Body of pancreas (tissue), 4 donors: ENCODE data around the gene HOXC10. TPM values are rescaled to one million over a fixed set of nuclear protein-coding genes. Genes with fewer than 3 reads are reported as not detected.

Source experiments
- ATAC-seq: fragments of 150-250 bp; one replicate; pipeline ENCODE4 v1.9.1; 2016
- DNase-seq, 4 donors: peaks; one replicate each; pipeline ENCODE4 v3.0.0-alpha.2; 2019
- H3K27ac ChIP-seq, 4 donors: fragments of 200-600 bp; sonication (generic); 1 replicate in 3 of 4; 2 replicates in 1 of 4; pipeline versions ENCODE4 v1.5.1 to v1.6.1; 2016 to 2019; ENCODE audit warnings: mild to moderate bottlenecking in 1 of 4, mixed read lengths in 1 of 4, moderate library complexity in 1 of 4
- H3K27me3 ChIP-seq, 2 donors: fragments of 200-600 bp; sonication (generic); one replicate each; pipeline ENCODE4 v1.6.0; 2016; ENCODE audit warnings: mild to moderate bottlenecking in 1 of 2
- H3K36me3 ChIP-seq, 2 donors: fragments of 200-600 bp; sonication (generic); replicated peaks in 1 of 2; 2 replicates each; pipeline ENCODE4 v1.5.1; 2016; ENCODE audit warnings: low read depth in 2 of 2; ENCODE audit not compliant: insufficient read depth in 1 of 2
- H3K4me1 ChIP-seq: fragments of 200-600 bp; sonication (generic); one replicate; pipeline ENCODE4 v1.6.0; 2016
- H3K4me3 ChIP-seq, 2 donors: fragments of 200-600 bp; sonication (generic); 1 replicate in 1 of 2; 2 replicates in 1 of 2; pipeline ENCODE4 v1.5.1; 2016 to 2019
- H3K9me3 ChIP-seq, 3 donors: fragments of 200-600 bp; sonication (generic); 1 replicate in 2 of 3; 2 replicates in 1 of 3; pipeline ENCODE4 v1.5.1; 2016
- CTCF ChIP-seq, 7 experiments: fragments of 450-650 bp in 4 of 7; fragments of 200-600 bp in 3 of 7; sonication (generic) in 3 of 7; IDR thresholded peaks; one replicate each; pipeline ENCODE4 v1.5.1; 2016 to 2019; ENCODE audit warnings: antibody characterized with exemption in 7 of 7
- POLR2A ChIP-seq, 3 donors: fragments of 450-650 bp; IDR thresholded peaks; one replicate each; pipeline ENCODE4 v1.6.1; 2016; ENCODE audit warnings: antibody characterized with exemption in 3 of 3, mild to moderate bottlenecking in 2 of 3
- WGBS, 2 donors: methylation state at CpG; one replicate each; pipeline ENCODE4 v1.1.5; 2017; 5-methylcytosine and 5-hydroxymethylcytosine counted together
- intact Hi-C: fragments of 100-400 bp; cut with DNase I; formaldehyde crosslinking; loops from one replicate; pipeline ENCODE4 v1.15.1; 2023
- total RNA-seq, 2 donors: library from RNA; depleted of rRNA; stranded (reverse); fragments of >200 nt; gene quantifications; one replicate each; pipeline ENCODE4 v1.1.0, GENCODE V29; 2016

HOXC10 gene
- total RNA-seq, 2 donors from 2014 or later = not detected

- TF ChIP-seq CTCF (IDR thresholded peaks at IDR 0.05) (peak in 5 of 7 experiments; percentile 11 to 40 (median 37)), POLR2A (IDR thresholded peaks at IDR 0.05) (no peak)
- H3K27me3 ChIP-seq = peaks cover 6 to 78% of the 10 kb centered on the region in 2 donors
- no peaks in the 10 kb centered on the region for H3K9me3 ChIP-seq
- H3K36me3 ChIP-seq = no peaks in the 10 kb centered on the region
- no peak overlapping the region for H3K27ac ChIP-seq
- no peak overlapping the region for H3K4me3 ChIP-seq
- DNase-seq (peak in 2 of 4 donors; percentile 45 to 52), ATAC-seq (no peak)
- intact Hi-C loops = no loop called here
- peaks cover 34% of the 10 kb centered on the region for H3K4me1 ChIP-seq
- 4 to 9% methylated on average over 28 of the region's 28 CpGs for WGBS, 2 donors
These were observed 4.5 kb downstream of the HOXC10 start for GRCh38 chr12:53989227-53990113.

GRCh38 chr12:53990311-53991076, 5.5 kb downstream of the HOXC10 start:
- Histone ChIP-seq H3K27me3 (peaks cover 6 to 81% of the 10 kb centered on the region in 2 donors), H3K9me3 (no peaks in the 10 kb centered on the region), H3K4me1 (peaks cover 37% of the 10 kb centered on the region), H3K36me3 (no peaks in the 10 kb centered on the region), H3K27ac (no peak overlapping the region), H3K4me3 (no peak overlapping the region)
- intact Hi-C loops = no loop called here
- DNase-seq (no peak), ATAC-seq (no peak)
- WGBS, 2 donors = 4 to 8% methylated on average over 17 to 27 of the region's 27 CpGs
- no peak for TF ChIP-seq POLR2A (IDR thresholded peaks at IDR 0.05)
- TF ChIP-seq CTCF (IDR thresholded peaks at IDR 0.05) = no peak

- H3K4me3 ChIP-seq = no peak overlapping the region
- ATAC-seq = no peak
- peaks cover 37% of the 10 kb centered on the region for H3K4me1 ChIP-seq
- H3K36me3 ChIP-seq = no peaks in the 10 kb centered on the region
- intact Hi-C loops = no loop called here
- H3K9me3 ChIP-seq = no peaks in the 10 kb centered on the region
- H3K27ac ChIP-seq = no peak overlapping the region
- H3K27me3 ChIP-seq = peaks cover 6 to 80% of the 10 kb centered on the region in 2 donors
- TF ChIP-seq CTCF (IDR thresholded peaks at IDR 0.05) (no peak), POLR2A (IDR thresholded peaks at IDR 0.05) (no peak)
- no peak for DNase-seq
- 4 to 12% methylated on average over 6 to 8 of the region's 8 CpGs for WGBS, 2 donors
These were observed 6.1 kb downstream of the HOXC10 start for GRCh38 chr12:53991077-53991460.

- Histone ChIP-seq H3K27me3 (peaks cover 6 to 80% of the 10 kb centered on the region in 2 donors), H3K4me1 (peaks cover 37% of the 10 kb centered on the region), H3K36me3 (no peaks in the 10 kb centered on the region), H3K9me3 (no peaks in the 10 kb centered on the region), H3K4me3 (no peak overlapping the region), H3K27ac (no peak overlapping the region)
- WGBS, 2 donors = 36 to 48% methylated on average over 7 of the region's 7 CpGs
- DNase-seq = no peak
- TF ChIP-seq CTCF (IDR thresholded peaks at IDR 0.05) (no peak), POLR2A (IDR thresholded peaks at IDR 0.05) (no peak)
- intact Hi-C loops = no loop called here
- ATAC-seq = no peak
These were observed 7.5 kb downstream of the HOXC10 start for GRCh38 chr12:53992377-53992889.
